Measurements from ENCODE around the gene PCDH1. TPM values are rescaled to one million over a fixed set of nuclear protein-coding genes. Genes with fewer than 3 reads are reported as not detected.

PCDH1 gene
- total and polyA plus RNA-seq, 11 donors: 10.2 to 106 (median 19.2) TPM

DNA sequence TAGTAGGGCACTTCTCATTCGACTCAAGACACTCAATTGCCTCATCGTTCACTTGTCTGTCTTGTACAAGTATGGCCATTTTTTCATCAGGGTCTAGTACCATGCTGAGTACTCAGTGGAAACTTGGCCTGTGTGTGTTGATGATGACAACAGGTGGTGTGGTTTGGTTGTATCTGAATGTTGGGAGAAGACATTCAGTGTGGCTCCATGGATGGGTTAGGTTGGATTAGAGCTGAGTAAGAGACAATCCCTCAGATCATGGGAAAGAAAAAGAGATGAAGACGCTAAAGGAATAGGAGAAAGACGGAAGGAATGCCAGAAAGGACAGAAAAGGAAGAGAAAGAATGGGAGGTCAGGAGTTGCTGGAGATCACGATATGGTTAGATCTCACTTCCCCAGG, 17.0 kb downstream of the PCDH1 start:
- DNase-seq: no peak
- 76 to 84% (median 79%) methylated on average over 5 of the region's 5 CpGs for WGBS, 4 donors
- intact Hi-C loops (cut with DNase I): no loop called here
- Histone ChIP-seq H3K9me3 (no peaks in the 10 kb centered on the region), H3K4me3 (no peak overlapping the region), H3K27me3 (no peaks in the 10 kb centered on the region), H3K4me1 (peaks cover 0 to 15% (median 6%) of the 10 kb centered on the region in 12 donors), H3K27ac (no peak overlapping the region), H3K36me3 (peaks cover 0 to 55% (median 33%) of the 10 kb centered on the region in 9 donors)
- TF ChIP-seq, protein P1, sequence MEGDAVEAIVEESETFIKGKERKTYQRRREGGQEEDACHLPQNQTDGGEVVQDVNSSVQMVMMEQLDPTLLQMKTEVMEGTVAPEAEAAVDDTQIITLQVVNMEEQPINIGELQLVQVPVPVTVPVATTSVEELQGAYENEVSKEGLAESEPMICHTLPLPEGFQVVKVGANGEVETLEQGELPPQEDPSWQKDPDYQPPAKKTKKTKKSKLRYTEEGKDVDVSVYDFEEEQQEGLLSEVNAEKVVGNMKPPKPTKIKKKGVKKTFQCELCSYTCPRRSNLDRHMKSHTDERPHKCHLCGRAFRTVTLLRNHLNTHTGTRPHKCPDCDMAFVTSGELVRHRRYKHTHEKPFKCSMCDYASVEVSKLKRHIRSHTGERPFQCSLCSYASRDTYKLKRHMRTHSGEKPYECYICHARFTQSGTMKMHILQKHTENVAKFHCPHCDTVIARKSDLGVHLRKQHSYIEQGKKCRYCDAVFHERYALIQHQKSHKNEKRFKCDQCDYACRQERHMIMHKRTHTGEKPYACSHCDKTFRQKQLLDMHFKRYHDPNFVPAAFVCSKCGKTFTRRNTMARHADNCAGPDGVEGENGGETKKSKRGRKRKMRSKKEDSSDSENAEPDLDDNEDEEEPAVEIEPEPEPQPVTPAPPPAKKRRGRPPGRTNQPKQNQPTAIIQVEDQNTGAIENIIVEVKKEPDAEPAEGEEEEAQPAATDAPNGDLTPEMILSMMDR (IDR thresholded peaks at IDR 0.05): no peak
- no peak for TF ChIP-seq POLR2A (IDR thresholded peaks at IDR 0.05)
- ATAC-seq: no peak

DNA sequence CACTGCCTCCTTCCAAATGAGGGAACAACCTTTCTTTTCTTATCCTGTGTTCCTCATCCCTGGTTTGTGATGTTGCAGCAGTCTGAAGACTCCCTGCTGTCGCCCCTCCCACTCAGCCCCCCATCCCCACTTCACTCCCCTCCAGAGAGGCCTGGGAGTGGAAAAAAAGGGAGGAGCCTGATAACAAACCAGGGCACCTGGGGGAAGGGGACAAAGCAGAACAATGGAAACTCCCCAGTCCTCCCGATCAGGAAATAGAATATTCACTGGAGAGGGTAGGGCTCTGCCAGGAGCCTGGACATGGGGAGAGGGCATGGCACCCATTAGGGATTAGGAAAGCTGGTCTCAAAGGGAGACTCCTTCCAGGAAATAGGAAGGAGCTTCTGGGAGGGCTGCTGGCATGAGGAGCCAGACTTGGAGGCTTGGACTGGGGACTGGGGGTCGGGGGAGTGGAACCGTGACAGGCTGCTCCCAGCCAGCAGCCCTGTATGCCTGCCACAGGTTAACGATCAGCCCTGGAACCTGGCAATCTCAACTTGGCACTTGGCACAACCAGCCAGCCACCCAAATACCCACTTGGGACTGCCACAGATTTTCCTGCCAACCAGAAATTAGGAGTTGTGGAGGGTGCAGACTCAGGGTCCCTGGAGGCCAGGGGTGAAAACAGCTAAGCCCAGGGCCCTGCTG, 20.0 kb downstream of the PCDH1 start:
- ATAC-seq: no peak
- peaks cover 0 to 33% (median 10%) of the 10 kb centered on the region in 9 donors for H3K36me3 ChIP-seq
- no peaks in the 10 kb centered on the region for H3K9me3 ChIP-seq
- WGBS, 4 donors: 11 to 31% (median 23%) methylated on average over 5 of the region's 5 CpGs
- H3K4me3 ChIP-seq: no peak overlapping the region
- peak overlapping the region in 5 of 12 donors; percentile 15 to 57 (median 18) for H3K27ac ChIP-seq
- DNase-seq: no peak
- intact Hi-C loops (cut with DNase I): no loop called here
- TF ChIP-seq, protein P1 (IDR thresholded peaks at IDR 0.05): no peak
- no peak for TF ChIP-seq POLR2A (IDR thresholded peaks at IDR 0.05)
- no peaks in the 10 kb centered on the region for H3K27me3 ChIP-seq
- peaks cover 0 to 29% (median 10%) of the 10 kb centered on the region in 12 donors for H3K4me1 ChIP-seq

DNA sequence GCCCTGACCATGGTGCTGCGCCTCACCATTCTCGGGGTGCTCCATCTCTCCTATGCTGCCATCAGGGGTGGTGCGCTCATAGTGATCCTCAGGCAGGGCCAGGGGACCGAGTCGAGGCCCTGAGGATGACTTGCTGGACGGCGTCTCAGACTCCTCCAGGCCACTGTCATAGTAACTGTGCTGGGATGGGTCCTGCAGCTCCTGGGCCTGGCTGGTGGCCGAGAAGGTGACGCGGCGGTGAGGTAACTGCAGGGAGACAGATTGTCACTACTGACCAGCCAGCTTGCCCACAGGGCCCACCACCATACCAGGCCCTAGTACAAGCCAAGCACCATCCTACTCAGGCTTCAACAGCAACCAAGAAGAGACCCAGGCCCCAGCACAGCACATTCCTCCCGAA, 21.0 kb downstream of the PCDH1 start:
- Histone ChIP-seq H3K4me3 (no peak overlapping the region), H3K27ac (no peak overlapping the region), H3K36me3 (peaks cover 0 to 24% (median 6%) of the 10 kb centered on the region in 9 donors), H3K27me3 (no peaks in the 10 kb centered on the region), H3K9me3 (no peaks in the 10 kb centered on the region), H3K4me1 (peaks cover 0 to 29% (median 10%) of the 10 kb centered on the region in 12 donors)
- DNase-seq (no peak), ATAC-seq (no peak)
- 92 to 93% (median 93%) methylated on average over 8 to 12 of the region's 12 CpGs for WGBS, 4 donors
- no peak for TF ChIP-seq POLR2A (IDR thresholded peaks at IDR 0.05)
- TF ChIP-seq, protein P1 (IDR thresholded peaks at IDR 0.05): no peak
- intact Hi-C loops (cut with DNase I): no loop called here

DNA sequence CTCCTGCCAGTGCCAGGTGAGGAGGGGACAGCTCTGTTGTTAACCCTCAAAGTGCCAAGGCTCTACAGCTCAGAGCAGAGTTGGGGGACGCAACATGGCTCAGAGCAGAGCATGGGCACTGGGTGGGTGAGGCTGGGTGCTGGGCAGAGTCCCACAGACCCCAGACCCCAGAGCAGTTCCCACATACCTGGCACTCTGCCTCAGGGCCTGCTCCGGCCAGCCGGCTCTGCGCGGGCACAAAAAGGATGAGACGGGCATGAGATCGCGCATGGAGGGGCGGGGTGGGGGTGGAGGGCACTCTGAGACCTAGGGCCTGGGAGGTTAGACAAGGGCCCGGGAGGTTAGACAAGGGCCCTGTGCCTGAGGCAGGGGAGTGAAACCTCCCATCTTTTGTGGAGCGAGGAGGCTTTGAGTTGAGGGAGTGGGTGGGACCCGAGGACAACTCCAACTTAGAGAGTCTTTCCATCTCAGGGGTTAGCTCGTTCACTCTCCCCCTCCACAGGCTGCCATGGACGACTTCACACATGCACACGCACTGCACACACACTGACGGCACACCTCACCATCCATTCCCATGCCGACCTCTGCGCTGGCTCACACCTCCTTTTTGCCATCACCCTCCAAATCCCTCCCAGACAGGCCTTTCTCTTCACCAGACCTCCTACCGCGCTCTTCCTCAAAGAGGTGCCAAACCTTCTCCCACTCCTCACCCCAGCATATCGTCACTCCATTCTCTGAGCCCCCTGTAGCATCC, 22.0 kb downstream of the PCDH1 start:
- Histone ChIP-seq H3K27ac (peak overlapping the region in 1 of 12 donors; percentile 32), H3K36me3 (peaks cover 0 to 15% (median 0%) of the 10 kb centered on the region in 9 donors), H3K27me3 (no peaks in the 10 kb centered on the region), H3K4me1 (peaks cover 0 to 32% (median 12%) of the 10 kb centered on the region in 12 donors), H3K4me3 (no peak overlapping the region), H3K9me3 (no peaks in the 10 kb centered on the region)
- no peak for DNase-seq
- TF ChIP-seq, protein P1 (IDR thresholded peaks at IDR 0.05): no peak
- TF ChIP-seq POLR2A (IDR thresholded peaks at IDR 0.05): no peak
- ATAC-seq: no peak
- WGBS, 4 donors: 83 to 87% (median 85%) methylated on average over 19 to 21 of the region's 21 CpGs
- intact Hi-C loops (cut with DNase I): no loop called here

Measured in heart left ventricle (tissue), 16 donors.